ENCODE results near the gene SLC24A4.

SLC24A4 gene

DNA sequence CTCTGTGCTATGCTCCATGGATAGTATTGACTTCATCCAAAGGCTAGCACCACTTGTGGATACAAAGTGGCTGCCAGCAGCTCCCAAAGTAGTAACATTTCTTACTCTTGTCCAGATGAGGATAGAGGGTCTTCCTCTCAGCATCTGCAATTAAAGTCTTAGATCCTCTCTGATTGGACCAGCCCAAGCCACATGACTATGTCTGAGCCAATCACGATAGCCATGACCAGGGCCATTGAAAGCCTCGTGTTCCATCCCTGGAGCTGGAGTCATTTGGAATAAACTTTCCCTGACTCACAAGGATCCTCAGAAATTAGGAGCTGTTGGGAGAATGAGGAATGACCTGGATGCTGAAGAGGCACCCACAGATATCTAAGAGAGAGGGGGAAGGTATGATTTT is 28.5 kb upstream of the SLC24A4 start:
- H3K27me3 ChIP-seq, result peaks cover 13% of the 10 kb centered on the region; the same call in 1 of the 2 replicates
- no peaks in the 10 kb centered on the region for H3K4me1 ChIP-seq
- no peaks in the 10 kb centered on the region for H3K36me3 ChIP-seq
- TF ChIP-seq CTCF (IDR thresholded peaks at IDR 0.05; ENCODE audit: low read depth, low read length), result no peak
- no peaks in the 10 kb centered on the region for H3K9me3 ChIP-seq
- no peak overlapping the region for H3K4me3 ChIP-seq (ENCODE audit: low read depth, low read length)
- DNase-seq, result no peak

DNA sequence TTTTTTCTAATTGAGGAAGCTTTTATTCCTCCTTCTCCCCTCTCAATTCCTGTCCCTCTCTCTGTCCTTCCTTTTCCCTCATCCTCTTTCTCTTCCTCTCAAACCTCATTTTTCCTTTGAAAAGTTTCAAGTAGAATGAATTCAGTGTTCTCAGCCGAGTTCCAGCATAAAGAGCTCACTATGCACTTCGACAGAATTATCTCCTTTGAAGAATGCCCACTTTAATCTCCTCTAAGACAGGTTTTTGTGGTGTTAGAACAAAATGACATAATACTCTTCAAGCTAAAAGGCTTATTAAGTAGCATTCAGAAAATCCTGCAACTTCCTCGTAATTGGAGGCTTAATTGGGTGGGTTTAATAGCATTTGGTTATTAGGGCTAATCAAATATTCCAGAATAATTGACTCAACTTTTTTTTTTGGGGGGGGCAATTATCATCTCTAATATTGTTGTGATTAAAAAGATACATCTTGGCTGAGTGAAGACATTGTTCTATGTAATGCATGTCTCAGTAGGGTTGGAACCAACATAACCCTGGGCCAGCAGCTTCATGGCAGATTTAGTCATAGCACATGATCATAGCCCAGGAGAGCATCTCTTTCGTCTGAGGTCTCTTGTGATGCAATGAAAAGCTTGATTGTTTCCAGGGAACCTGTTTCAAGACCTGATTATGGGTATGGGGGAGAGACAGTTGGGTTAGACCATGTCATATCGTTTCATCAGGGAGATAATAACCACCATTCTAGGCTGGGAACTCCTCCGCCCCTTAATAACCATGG is 25.0 kb upstream of the SLC24A4 start:
- Histone ChIP-seq H3K4me1 (no peaks in the 10 kb centered on the region), H3K27me3 (peaks cover 9% of the 10 kb centered on the region; the same call in 1 of the 2 replicates), H3K4me3 (ENCODE audit: low read depth, low read length) (no peak overlapping the region), H3K9me3 (no peaks in the 10 kb centered on the region), H3K36me3 (no peaks in the 10 kb centered on the region)
- TF ChIP-seq CTCF (IDR thresholded peaks at IDR 0.05; ENCODE audit: low read depth, low read length), result no peak
- no peak for DNase-seq

- no peak for DNase-seq
- H3K4me1 ChIP-seq, result no peaks in the 10 kb centered on the region
- no peak for TF ChIP-seq CTCF (IDR thresholded peaks at IDR 0.05; ENCODE audit: low read depth, low read length)
- no peaks in the 10 kb centered on the region for H3K36me3 ChIP-seq
- H3K27me3 ChIP-seq, result peaks cover 9% of the 10 kb centered on the region; the same call in 1 of the 2 replicates
- no peak overlapping the region for H3K4me3 ChIP-seq (ENCODE audit: low read depth, low read length)
- no peaks in the 10 kb centered on the region for H3K9me3 ChIP-seq
Observed at GRCh38 chr14:92302481-92302880, 20.5 kb upstream of the SLC24A4 start.

- Histone ChIP-seq H3K27me3 (peaks cover 10% of the 10 kb centered on the region), H3K4me1 (no peaks in the 10 kb centered on the region), H3K36me3 (no peaks in the 10 kb centered on the region), H3K4me3 (ENCODE audit: low read depth, low read length) (no peak overlapping the region), H3K9me3 (no peaks in the 10 kb centered on the region; the same call in 1 of the 2 replicates)
- DNase-seq, result no peak
- no peak for TF ChIP-seq CTCF (IDR thresholded peaks at IDR 0.05; ENCODE audit: low read depth, low read length)
Observed at GRCh38 chr14:92308716-92309115, 14.2 kb upstream of the SLC24A4 start.

DNA sequence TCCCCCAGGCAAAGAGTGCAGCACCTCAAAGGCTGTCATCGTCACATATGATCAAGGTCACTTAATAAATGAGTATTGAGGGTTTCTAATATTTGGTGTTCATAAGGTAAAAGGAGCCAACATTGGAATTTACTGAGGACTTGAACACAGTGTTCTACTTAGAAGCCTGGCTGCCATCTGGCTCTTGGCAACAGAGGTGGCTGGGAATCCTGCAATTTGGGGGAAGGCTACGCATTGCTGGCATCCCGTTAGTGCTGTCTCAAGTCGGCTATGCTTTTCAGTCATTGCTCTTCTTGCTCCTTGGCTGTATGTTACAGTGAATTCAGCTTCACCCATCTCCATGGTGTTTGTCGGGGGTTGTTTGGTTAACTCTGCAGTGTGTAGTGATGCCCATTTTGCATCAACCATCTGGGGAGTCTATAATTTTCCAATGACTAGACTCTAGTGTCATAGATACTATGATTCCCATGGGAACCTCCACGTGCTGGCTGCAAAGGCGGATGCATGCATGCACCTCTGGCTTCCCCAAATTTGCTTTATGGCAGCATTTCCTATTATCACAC is 12.9 kb upstream of the SLC24A4 start:
- Histone ChIP-seq H3K27me3 (peaks cover 8% of the 10 kb centered on the region), H3K36me3 (no peaks in the 10 kb centered on the region), H3K4me3 (ENCODE audit: low read depth, low read length) (no peak overlapping the region), H3K9me3 (no peaks in the 10 kb centered on the region; the same call in 1 of the 2 replicates), H3K4me1 (no peaks in the 10 kb centered on the region)
- TF ChIP-seq CTCF (IDR thresholded peaks at IDR 0.05; ENCODE audit: low read depth, low read length), result no peak
- DNase-seq, result no peak

GRCh38 chr14:92310776-92311375 is 12.1 kb upstream of the SLC24A4 start:
- no peaks in the 10 kb centered on the region for H3K36me3 ChIP-seq
- H3K4me1 ChIP-seq, result no peaks in the 10 kb centered on the region
- DNase-seq, result no peak
- no peak for TF ChIP-seq CTCF (IDR thresholded peaks at IDR 0.05; ENCODE audit: low read depth, low read length)
- H3K4me3 ChIP-seq (ENCODE audit: low read depth, low read length), result no peak overlapping the region
- H3K27me3 ChIP-seq, result peaks cover 13% of the 10 kb centered on the region
- no peaks in the 10 kb centered on the region; the same call in 1 of the 2 replicates for H3K9me3 ChIP-seq

Measured in BE2C (cell line).